T-helper 1 cell treated with Interleukin-12 subunit alpha and Interleukin-12 subunit beta and Interleukin-4 antibody, amounts not matched to agents 30 μg/mL and 1 μg/mL, for 36 hours (primary cell): ENCODE measurements around the gene TPI1.
"Not testable (repeated sequence)": the region's sequence is repeated elsewhere in the genome, so short reads cannot be mapped to it uniquely, and the experiment has no call there.

ENCODE experiments used
- H3K27ac Mint-ChIP-seq: one replicate; pipeline ENCODE4 v1.8.0; 2021; ENCODE audit warnings: mild to moderate bottlenecking, mixed read lengths
- H3K27me3 Mint-ChIP-seq: one replicate; pipeline ENCODE4 v1.8.0; 2021; ENCODE audit warnings: low read depth, mixed read lengths
- H3K36me3 Mint-ChIP-seq: one replicate; pipeline ENCODE4 v1.8.0; 2021; ENCODE audit warnings: low read depth, mixed read lengths
- H3K4me1 Mint-ChIP-seq: one replicate; pipeline ENCODE4 v1.8.0; 2021; ENCODE audit warnings: low read depth, mixed read lengths
- H3K4me3 Mint-ChIP-seq: one replicate; pipeline ENCODE4 v1.8.0; 2021; ENCODE audit warnings: mild to moderate bottlenecking, moderate library complexity, mixed read lengths
- H3K9me3 Mint-ChIP-seq: one replicate; pipeline ENCODE4 v1.8.0; 2021; ENCODE audit warnings: mixed read lengths

The TPI1 gene

GRCh38 chr12:6865307-6865706 is 2.0 kb upstream of the TPI1 start:
- peaks cover 22% of the 10 kb centered on the region for H3K4me1 Mint-ChIP-seq
- H3K27me3 Mint-ChIP-seq, H3K9me3 Mint-ChIP-seq: not testable (repeated sequence)
- H3K36me3 Mint-ChIP-seq, result peaks cover 60% of the 10 kb centered on the region
- peak overlapping the region; percentile 38 for H3K4me3 Mint-ChIP-seq
- H3K27ac Mint-ChIP-seq, result peak overlapping the region; percentile 31

GRCh38 chr12:6866163-6866919 is 990 bp upstream of the TPI1 start:
- Mint-ChIP-seq H3K4me1 (peaks cover 33% of the 10 kb centered on the region), H3K27me3 (no peaks in the 10 kb centered on the region), H3K9me3 (no peaks in the 10 kb centered on the region), H3K4me3 (no peak overlapping the region), H3K36me3 (peaks cover 61% of the 10 kb centered on the region), H3K27ac (peak overlapping the region; percentile 5)

- H3K36me3 Mint-ChIP-seq, result peaks cover 64% of the 10 kb centered on the region
- H3K4me1 Mint-ChIP-seq, result peaks cover 38% of the 10 kb centered on the region
- H3K27ac Mint-ChIP-seq, result peak overlapping the region; percentile 89
- no peaks in the 10 kb centered on the region for H3K9me3 Mint-ChIP-seq
- H3K27me3 Mint-ChIP-seq, result no peaks in the 10 kb centered on the region
- peak overlapping the region; percentile 94 for H3K4me3 Mint-ChIP-seq
Measured at GRCh38 chr12:6866920-6867412, 365 bp upstream of the TPI1 start.

- peaks cover 61% of the 10 kb centered on the region for H3K36me3 Mint-ChIP-seq
Measured at GRCh38 chr12:6868211-6869048, 1.1 kb downstream of the TPI1 start.

GRCh38 chr12:6869049-6870021 is 2.0 kb downstream of the TPI1 start:
- H3K4me1 Mint-ChIP-seq, result peaks cover 45% of the 10 kb centered on the region
- H3K27ac Mint-ChIP-seq, result peak overlapping the region; percentile 69
- no peaks in the 10 kb centered on the region for H3K27me3 Mint-ChIP-seq
- no peaks in the 10 kb centered on the region for H3K9me3 Mint-ChIP-seq
- peaks cover 58% of the 10 kb centered on the region for H3K36me3 Mint-ChIP-seq
- peak overlapping the region; percentile 80 for H3K4me3 Mint-ChIP-seq

More at GRCh38 chr12:6868211-6869048, 1.1 kb downstream of the TPI1 start:
- peak overlapping the region; percentile 80 for H3K4me3 Mint-ChIP-seq
- no peaks in the 10 kb centered on the region for H3K27me3 Mint-ChIP-seq
- H3K27ac Mint-ChIP-seq, result peak overlapping the region; percentile 69
- H3K9me3 Mint-ChIP-seq, result no peaks in the 10 kb centered on the region
- H3K4me1 Mint-ChIP-seq, result peaks cover 42% of the 10 kb centered on the region

- H3K9me3 Mint-ChIP-seq, H3K27me3 Mint-ChIP-seq: not testable (repeated sequence)
- H3K36me3 Mint-ChIP-seq, result peaks cover 51% of the 10 kb centered on the region
- H3K4me3 Mint-ChIP-seq, result peak overlapping the region; percentile 70
- H3K4me1 Mint-ChIP-seq, result peaks cover 50% of the 10 kb centered on the region
- H3K27ac Mint-ChIP-seq, result peak overlapping the region; percentile 80
Measured at GRCh38 chr12:6870304-6870703, 3.0 kb downstream of the TPI1 start.

GRCh38 chr12:6871052-6871957 is 4.0 kb downstream of the TPI1 start:
- H3K4me1 Mint-ChIP-seq, result peaks cover 53% of the 10 kb centered on the region
- H3K36me3 Mint-ChIP-seq, result peaks cover 48% of the 10 kb centered on the region
- peak overlapping the region; percentile 89 for H3K27ac Mint-ChIP-seq
- peak overlapping the region; percentile 89 for H3K4me3 Mint-ChIP-seq
- no peaks in the 10 kb centered on the region for H3K9me3 Mint-ChIP-seq
- no peaks in the 10 kb centered on the region for H3K27me3 Mint-ChIP-seq

- Mint-ChIP-seq H3K27ac (peak overlapping the region; percentile 89), H3K36me3 (peaks cover 50% of the 10 kb centered on the region), H3K9me3 (no peaks in the 10 kb centered on the region), H3K4me1 (peaks cover 54% of the 10 kb centered on the region), H3K27me3 (no peaks in the 10 kb centered on the region), H3K4me3 (peak overlapping the region; percentile 89)
Measured at GRCh38 chr12:6872073-6873048, 5.0 kb downstream of the TPI1 start.

GRCh38 chr12:6873094-6874014 is 6.0 kb downstream of the TPI1 start, which contains the start of gene SPSB2:
Gene SPSB2 (minus strand): TSS chr12:6873303. CDS start chr12:6872901, 402 bp downstream.
- H3K27me3 Mint-ChIP-seq, result no peaks in the 10 kb centered on the region
- peak within 1 kb of the TSS; percentile 89 for H3K27ac Mint-ChIP-seq
- peaks cover 46% of the 10 kb centered on the region for H3K36me3 Mint-ChIP-seq
- H3K4me1 Mint-ChIP-seq, result peaks cover 56% of the 10 kb centered on the region
- H3K9me3 Mint-ChIP-seq, result no peaks in the 10 kb centered on the region
- H3K4me3 Mint-ChIP-seq, result peak within 1 kb of the TSS; percentile 89

- peak overlapping the region; percentile 89 for H3K4me3 Mint-ChIP-seq
- H3K36me3 Mint-ChIP-seq, result peaks cover 40% of the 10 kb centered on the region
- peak overlapping the region; percentile 86 for H3K27ac Mint-ChIP-seq
- H3K4me1 Mint-ChIP-seq, result peaks cover 50% of the 10 kb centered on the region
- H3K27me3 Mint-ChIP-seq, H3K9me3 Mint-ChIP-seq: not testable (repeated sequence)
Measured at GRCh38 chr12:6874015-6874368, 6.7 kb downstream of the TPI1 start.

GRCh38 chr12:6879824-6880223 is 12.5 kb downstream of the TPI1 start:
- not testable (repeated sequence) for H3K27me3 Mint-ChIP-seq, H3K27ac Mint-ChIP-seq, H3K4me3 Mint-ChIP-seq, H3K9me3 Mint-ChIP-seq
- Mint-ChIP-seq H3K4me1 (peaks cover 10% of the 10 kb centered on the region), H3K36me3 (peaks cover 21% of the 10 kb centered on the region)
